Measurements from ENCODE around the gene IGSF6. TPM values are rescaled to one million over a fixed set of nuclear protein-coding genes. Genes with fewer than 3 reads are reported as not detected.

Gene IGSF6
- total and polyA plus RNA-seq, 2 of the 4 experiments (the other 2 are of a cell fraction), result not detected

GRCh38 chr16:21620592-21620991, 31.8 kb downstream of the IGSF6 start:
- no peak for DNase-seq
- Histone ChIP-seq H4K91ac (ENCODE audit: insufficient read depth, low read depth, low read length) (no peak overlapping the region), H3K36me3 (ENCODE audit: control insufficient read depth, insufficient read depth, low read length) (peaks cover 6% of the 10 kb centered on the region), H4K8ac (ENCODE audit: low read depth in 2 of 2, low read length in 2 of 2) (no peak overlapping the region), H3K4me3 (ENCODE audit: insufficient read depth, low read depth, low read length) (no peak overlapping the region), H3K9me1 (ENCODE audit: insufficient read depth, low read length) (no peaks in the 10 kb centered on the region), H3K9me3 (ENCODE audit: control insufficient read depth, insufficient read depth, low read length) (no peaks in the 10 kb centered on the region), H2AK9ac (replicated peaks; ENCODE audit: low read depth, low read length, poor library complexity) (no peak overlapping the region), H2BK20ac (ENCODE audit: low read depth, low read length) (no peak overlapping the region), H4K20me1 (ENCODE audit: insufficient read depth, low read length) (0 out of 2 replicates have a peak, but pooled peaks cover 3% of the 10 kb centered on the region), H3K4me2 (ENCODE audit: low read depth, low read length) (no peak overlapping the region), H3K56ac (ENCODE audit: extremely low read depth, insufficient read depth, low read length) (no peak overlapping the region), H2AFZ (replicated peaks; ENCODE audit: low read length, poor library complexity) (no peak overlapping the region), H3K9ac (ENCODE audit: low read depth, low read length) (no peak overlapping the region), H3K4ac (ENCODE audit: low read depth, low read length) (no peak overlapping the region), H3K23ac (ENCODE audit: low read depth, low read length) (no peak overlapping the region), H2BK15ac (ENCODE audit: low read depth, low read length) (no peak overlapping the region), H2AK5ac (ENCODE audit: low read depth, low read length) (no peak overlapping the region), H3K14ac (replicated peaks; ENCODE audit: low read depth, low read length) (no peak overlapping the region), H3K27ac (ENCODE audit: insufficient read depth, low read length) (no peak overlapping the region), H3K4me1 (ENCODE audit: control insufficient read depth, insufficient read depth, low read length) (no peaks in the 10 kb centered on the region), H2BK120ac (ENCODE audit: low read depth, low read length) (no peak overlapping the region), H4K5ac (ENCODE audit: low read depth, low read length) (no peak overlapping the region), H3K18ac (ENCODE audit: low read depth, low read length) (no peak overlapping the region), H3K27me3 (ENCODE audit: control insufficient read depth, insufficient read depth, low read length) (no peaks in the 10 kb centered on the region), H3K79me1 (ENCODE audit: low read depth in 1 of 2, low read length in 2 of 2) (peaks cover 33 to 47% of the 10 kb centered on the region in 2 experiments), H2BK5ac (ENCODE audit: low read depth, low read length, poor library complexity, severe bottlenecking) (no peak overlapping the region)
- ATAC-seq (ENCODE audit: low read depth), result no peak
- dilution Hi-C loops (cut with HindIII; ENCODE audit: low sequenced_read_pairs, unreplicated experiment) (no loop called here), in situ Hi-C loops (cut with MboI; ENCODE audit: low sequenced_read_pairs) (no loop called here), intact Hi-C loops (cut with micrococcal nuclease) (loop anchor here (2.0 kb wide), 1 partner anchor 16 kb away; no protein-coding TSS in a partner anchor)
- CTCF ChIA-PET, result no interaction called here
- TF ChIP-seq CEBPB (IDR thresholded peaks at IDR 0.05; ENCODE audit: low read depth, low read length) (no peak), SMC3 (IDR thresholded peaks at IDR 0.05; ENCODE audit: low read depth, low read length) (no peak), MAFK (IDR thresholded peaks at IDR 0.05; ENCODE audit: low read depth, low read length) (no peak), RCOR1 (IDR thresholded peaks at IDR 0.05; ENCODE audit: insufficient replicate concordance, low read length) (no peak), FOS (IDR thresholded peaks at IDR 0.05; ENCODE audit: low read depth, low read length) (no peak)
- no TSS peak for BruUV-seq (replicated peaks)
- POLR2A ChIA-PET (ENCODE audit: unreplicated experiment), result no interaction called here

Measured in IMR-90 (cell line).